ENCODE results near the gene CABP7. TPM values are rescaled to one million over a fixed set of nuclear protein-coding genes. Genes with fewer than 3 reads are reported as not detected.

The CABP7 gene
- polyA plus RNA-seq, 1 of the 3 experiments (the other 2 are of a cell fraction) = 0.72 TPM

DNA sequence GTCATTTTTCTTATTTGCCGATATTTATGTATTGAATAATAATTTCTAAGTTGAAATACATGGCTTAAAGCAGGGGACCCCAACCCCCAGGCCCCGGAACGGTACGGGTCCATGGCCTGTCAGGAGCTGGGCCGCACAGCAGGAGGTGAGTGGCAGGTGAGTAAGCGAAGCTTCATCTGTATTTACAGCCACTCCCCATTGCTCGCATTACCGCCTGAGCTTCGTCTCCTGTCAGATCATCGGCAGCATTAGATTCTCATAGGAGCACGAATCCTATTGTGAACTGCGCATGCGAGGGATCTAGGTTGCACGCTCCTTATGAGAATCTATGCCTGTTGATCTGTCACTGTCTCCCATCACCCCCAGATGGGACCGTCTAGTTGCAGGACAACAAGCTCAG, 42.5 kb downstream of the CABP7 start:
- no peaks in the 10 kb centered on the region for H4K20me1 ChIP-seq (ENCODE audit: insufficient read depth)
- no peaks in the 10 kb centered on the region for H3K36me3 ChIP-seq (replicated peaks in 1 of 2; ENCODE audit: control insufficient read depth in 1 of 2, insufficient read depth in 2 of 2, low read length in 1 of 2)
- ChIA-PET POLR2A (no interaction called here), CTCF (interaction anchor here (1.4 to 1.7 kb wide), 2 partner anchors 70 to 243 kb away, joined by 4 to 5 read pairs; no protein-coding TSS in a partner anchor)
- no peaks in the 10 kb centered on the region for H3K27me3 ChIP-seq (ENCODE audit: insufficient read depth)
- H3K4me3 ChIP-seq (ENCODE audit: low read depth in 2 of 2, low read length in 1 of 2) = no peak overlapping the region
- no peak for DNase-seq
- no peak overlapping the region for H3K9ac ChIP-seq
- H3K9me2 ChIP-seq = no peaks in the 10 kb centered on the region
- peaks cover 22% of the 10 kb centered on the region; the same call in 1 of the 2 replicates for H3K79me2 ChIP-seq (ENCODE audit: insufficient read depth)
- no peak overlapping the region for H2AFZ ChIP-seq (ENCODE audit: low read depth)
- H3K4me2 ChIP-seq = no peak overlapping the region
- H3K4me1 ChIP-seq (ENCODE audit: control insufficient read depth in 1 of 2, insufficient read depth in 2 of 2, low read depth in 1 of 2, low read length in 1 of 2) = peaks cover 0 to 8% of the 10 kb centered on the region in 2 experiments; a peak in 1 of 4 replicates
- no peaks in the 10 kb centered on the region for H3K9me3 ChIP-seq
- no peak overlapping the region for H3K27ac ChIP-seq (ENCODE audit: low read depth in 2 of 2, low read length in 1 of 2)
- peaks cover 3% of the 10 kb centered on the region for H3F3A ChIP-seq (replicated peaks; ENCODE audit: insufficient read depth)
- TF ChIP-seq, protein P1, sequence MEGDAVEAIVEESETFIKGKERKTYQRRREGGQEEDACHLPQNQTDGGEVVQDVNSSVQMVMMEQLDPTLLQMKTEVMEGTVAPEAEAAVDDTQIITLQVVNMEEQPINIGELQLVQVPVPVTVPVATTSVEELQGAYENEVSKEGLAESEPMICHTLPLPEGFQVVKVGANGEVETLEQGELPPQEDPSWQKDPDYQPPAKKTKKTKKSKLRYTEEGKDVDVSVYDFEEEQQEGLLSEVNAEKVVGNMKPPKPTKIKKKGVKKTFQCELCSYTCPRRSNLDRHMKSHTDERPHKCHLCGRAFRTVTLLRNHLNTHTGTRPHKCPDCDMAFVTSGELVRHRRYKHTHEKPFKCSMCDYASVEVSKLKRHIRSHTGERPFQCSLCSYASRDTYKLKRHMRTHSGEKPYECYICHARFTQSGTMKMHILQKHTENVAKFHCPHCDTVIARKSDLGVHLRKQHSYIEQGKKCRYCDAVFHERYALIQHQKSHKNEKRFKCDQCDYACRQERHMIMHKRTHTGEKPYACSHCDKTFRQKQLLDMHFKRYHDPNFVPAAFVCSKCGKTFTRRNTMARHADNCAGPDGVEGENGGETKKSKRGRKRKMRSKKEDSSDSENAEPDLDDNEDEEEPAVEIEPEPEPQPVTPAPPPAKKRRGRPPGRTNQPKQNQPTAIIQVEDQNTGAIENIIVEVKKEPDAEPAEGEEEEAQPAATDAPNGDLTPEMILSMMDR (IDR thresholded peaks at IDR 0.05) = no peak
- no peak for TF ChIP-seq CHD2 (IDR thresholded peaks at IDR 0.05; ENCODE audit: low read length, partially characterized antibody)
- TF ChIP-seq EZH2phosphoT487 (IDR thresholded peaks at IDR 0.05; ENCODE audit: borderline replicate concordance, low read depth) = no peak
- TF ChIP-seq TEAD4 (IDR thresholded peaks at IDR 0.05; ENCODE audit: borderline replicate concordance, insufficient read depth) = no peak
- TF ChIP-seq FOSL2 (IDR thresholded peaks at IDR 0.05; ENCODE audit: borderline replicate concordance, low read depth) = no peak
- TF ChIP-seq SIN3A (IDR thresholded peaks at IDR 0.05; ENCODE audit: borderline replicate concordance, low read depth, low read length) = no peak
- no peak for TF ChIP-seq RCOR1 (IDR thresholded peaks at IDR 0.05; ENCODE audit: low read length)
- no peak for TF ChIP-seq YY1 (IDR thresholded peaks at IDR 0.05; ENCODE audit: low read depth)
- no peak for TF ChIP-seq RXRA (IDR thresholded peaks at IDR 0.05; ENCODE audit: borderline replicate concordance, low read depth)
- no peak for TF ChIP-seq GABPA (IDR thresholded peaks at IDR 0.05; ENCODE audit: low read depth)
- TF ChIP-seq MXI1 (IDR thresholded peaks at IDR 0.05; ENCODE audit: low read depth, low read length) = no peak
- TF ChIP-seq SMC3 (IDR thresholded peaks at IDR 0.05; ENCODE audit: low read depth, low read length) = no peak
- WGBS (ENCODE audit: low lambda C conversion rate) = 86% methylated on average over 15 of the region's 15 CpGs

DNA sequence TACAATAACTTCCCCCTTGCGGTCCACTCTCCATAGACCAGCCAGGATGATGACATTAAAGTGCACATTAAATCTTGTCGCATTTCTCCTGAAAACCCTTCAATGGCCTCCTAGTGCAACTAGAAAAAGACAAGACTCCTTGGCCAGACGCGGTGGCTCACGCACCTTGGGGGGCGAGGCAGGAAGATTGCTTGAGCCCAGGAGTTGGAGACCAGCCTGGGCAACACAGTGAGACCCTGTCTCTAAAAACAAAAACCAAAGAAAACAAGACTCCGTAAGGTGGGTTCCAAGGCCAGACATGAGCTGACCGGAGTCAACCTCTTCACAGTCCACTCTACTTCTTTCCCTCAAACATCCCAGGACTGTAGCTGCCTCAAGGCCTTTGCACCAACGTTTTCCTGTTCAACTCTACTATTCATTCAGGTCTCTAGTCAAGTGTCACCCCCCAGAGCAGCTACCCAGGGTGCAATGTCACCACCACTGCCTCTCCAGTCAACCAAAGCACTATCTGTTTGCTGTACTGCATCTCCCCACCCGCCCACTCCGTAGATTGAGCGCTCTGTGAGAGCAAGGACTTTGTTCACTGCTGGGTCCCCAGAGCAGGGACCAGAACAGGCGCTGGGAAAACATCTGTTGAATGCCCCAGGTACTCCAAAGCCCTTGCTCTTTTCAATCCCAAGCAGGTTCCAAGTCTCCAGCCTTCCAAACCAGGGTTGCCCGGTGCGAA, 46.3 kb downstream of the CABP7 start:
- DNase-seq = peak; percentile 39
- H3K9ac ChIP-seq = peak overlapping the region; percentile 91
- H2AFZ ChIP-seq (ENCODE audit: low read depth) = peak overlapping the region; percentile 80
- TF ChIP-seq, protein P2, sequence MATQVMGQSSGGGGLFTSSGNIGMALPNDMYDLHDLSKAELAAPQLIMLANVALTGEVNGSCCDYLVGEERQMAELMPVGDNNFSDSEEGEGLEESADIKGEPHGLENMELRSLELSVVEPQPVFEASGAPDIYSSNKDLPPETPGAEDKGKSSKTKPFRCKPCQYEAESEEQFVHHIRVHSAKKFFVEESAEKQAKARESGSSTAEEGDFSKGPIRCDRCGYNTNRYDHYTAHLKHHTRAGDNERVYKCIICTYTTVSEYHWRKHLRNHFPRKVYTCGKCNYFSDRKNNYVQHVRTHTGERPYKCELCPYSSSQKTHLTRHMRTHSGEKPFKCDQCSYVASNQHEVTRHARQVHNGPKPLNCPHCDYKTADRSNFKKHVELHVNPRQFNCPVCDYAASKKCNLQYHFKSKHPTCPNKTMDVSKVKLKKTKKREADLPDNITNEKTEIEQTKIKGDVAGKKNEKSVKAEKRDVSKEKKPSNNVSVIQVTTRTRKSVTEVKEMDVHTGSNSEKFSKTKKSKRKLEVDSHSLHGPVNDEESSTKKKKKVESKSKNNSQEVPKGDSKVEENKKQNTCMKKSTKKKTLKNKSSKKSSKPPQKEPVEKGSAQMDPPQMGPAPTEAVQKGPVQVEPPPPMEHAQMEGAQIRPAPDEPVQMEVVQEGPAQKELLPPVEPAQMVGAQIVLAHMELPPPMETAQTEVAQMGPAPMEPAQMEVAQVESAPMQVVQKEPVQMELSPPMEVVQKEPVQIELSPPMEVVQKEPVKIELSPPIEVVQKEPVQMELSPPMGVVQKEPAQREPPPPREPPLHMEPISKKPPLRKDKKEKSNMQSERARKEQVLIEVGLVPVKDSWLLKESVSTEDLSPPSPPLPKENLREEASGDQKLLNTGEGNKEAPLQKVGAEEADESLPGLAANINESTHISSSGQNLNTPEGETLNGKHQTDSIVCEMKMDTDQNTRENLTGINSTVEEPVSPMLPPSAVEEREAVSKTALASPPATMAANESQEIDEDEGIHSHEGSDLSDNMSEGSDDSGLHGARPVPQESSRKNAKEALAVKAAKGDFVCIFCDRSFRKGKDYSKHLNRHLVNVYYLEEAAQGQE (IDR thresholded peaks at IDR 0.05; ENCODE audit: low read depth, low read length) = no peak
- TF ChIP-seq RAD21 (IDR thresholded peaks at IDR 0.05; ENCODE audit: low read length) = no peak
- no peak for TF ChIP-seq SMC3 (IDR thresholded peaks at IDR 0.05; ENCODE audit: low read depth, low read length)
- TF ChIP-seq FOXM1 (IDR thresholded peaks at IDR 0.05; ENCODE audit: low read depth) = no peak
- no peak for TF ChIP-seq FOSL2 (IDR thresholded peaks at IDR 0.05; ENCODE audit: borderline replicate concordance, low read depth)
- TF ChIP-seq RCOR1 (IDR thresholded peaks at IDR 0.05; ENCODE audit: low read length) = no peak
- no peak for TF ChIP-seq ELF1 (IDR thresholded peaks at IDR 0.05)
- no peaks in the 10 kb centered on the region for H3K27me3 ChIP-seq (ENCODE audit: insufficient read depth)
- H4K20me1 ChIP-seq (ENCODE audit: insufficient read depth) = no peaks in the 10 kb centered on the region
- CTCF ChIA-PET = interaction anchor here (1.1 to 1.4 kb wide), 4 partner anchors 23 to 239 kb away, joined by 3 to 6 read pairs (median 4); no protein-coding TSS in a partner anchor
- WGBS (ENCODE audit: low lambda C conversion rate) = 71% methylated on average over 14 of the region's 15 CpGs
- H3K27ac ChIP-seq (ENCODE audit: low read depth in 2 of 2, low read length in 1 of 2) = peak overlapping the region; percentile 70 to 73; a peak in 3 of 4 replicates
- no peaks in the 10 kb centered on the region for H3K9me2 ChIP-seq
- POLR2A ChIA-PET = interaction anchor here (0.6 to 1.2 kb wide), 5 partner anchors 16 to 191 kb away, joined by 3 to 4 read pairs (median 3); partner anchors contain the start of gene ASCC2
- peaks cover 47% of the 10 kb centered on the region for H3K79me2 ChIP-seq (ENCODE audit: insufficient read depth)
- no peaks in the 10 kb centered on the region for H3K9me3 ChIP-seq
- H3F3A ChIP-seq (replicated peaks; ENCODE audit: insufficient read depth) = peaks cover 5% of the 10 kb centered on the region
- H3K36me3 ChIP-seq (replicated peaks in 1 of 2; ENCODE audit: control insufficient read depth in 1 of 2, insufficient read depth in 2 of 2, low read length in 1 of 2) = peaks cover 10 to 22% of the 10 kb centered on the region in 2 experiments
- H3K4me3 ChIP-seq (ENCODE audit: low read depth in 2 of 2, low read length in 1 of 2) = peak overlapping the region; percentile 84 to 89
- H3K4me2 ChIP-seq = peak overlapping the region; percentile 92
- H3K4me1 ChIP-seq (ENCODE audit: control insufficient read depth in 1 of 2, insufficient read depth in 2 of 2, low read depth in 1 of 2, low read length in 1 of 2) = peaks cover 0 to 15% of the 10 kb centered on the region in 2 experiments; a peak in 2 of 4 replicates
